PC-3 (cell line): Measurements from ENCODE around the gene CLNK. TPM values are rescaled to one million over a fixed set of nuclear protein-coding genes. Genes with fewer than 3 reads are reported as not detected.

Source experiments
- ATAC-seq: fragments of 200-7000 bp; cut with Tn5 transposase; 2 replicates; pipeline ENCODE4 v1.9.1; 2020; ENCODE audit warnings: mild to moderate bottlenecking, moderate library complexity
- BruUV-seq: library from RNA; stranded (reverse); fragments of 400-500 nt; replicated peaks from 2 replicates; lab custom pipeline; 2021; lab: Mats Ljungman, UMichigan
- CTCF ChIA-PET: fragments of 300-600 bp; sonication (Branson Sonifier 250); formaldehyde crosslinking; loops from one replicate; lab custom pipeline; 2022; ENCODE audit warnings: antibody characterized with exemption; lab: Charles Lee
- POLR2A ChIA-PET: fragments of 300-600 bp; sonication (Branson Sonifier 250); formaldehyde crosslinking; loops from one replicate; lab custom pipeline; 2022; ENCODE audit warnings: antibody characterized with exemption; ENCODE audit not compliant: unreplicated experiment; lab: Charles Lee
- DNase-seq: peaks from one replicate; pipeline ENCODE4 v3.0.0-alpha.2; 2015
- H2AFZ ChIP-seq: fragments of 300-600 bp; sonication (generic); 2 replicates; pipeline ENCODE4 v1.6.0; 2016; ENCODE audit warnings: antibody characterized with exemption, low read length
- H3F3A ChIP-seq: fragments of 300-600 bp; sonication (generic); one replicate; pipeline ENCODE4 v1.6.0; 2017; ENCODE audit warnings: antibody characterized with exemption, low read length, control low read depth, mild to moderate bottlenecking; ENCODE audit not compliant: unreplicated experiment
- H3K27ac ChIP-seq: fragments of 300-600 bp; sonication (generic); 2 replicates; pipeline ENCODE4 v1.5.1; 2016; ENCODE audit warnings: mild to moderate bottlenecking, low read length
- H3K27me3 ChIP-seq: fragments of 300-600 bp; sonication (generic); 2 replicates; pipeline ENCODE4 v1.6.1; 2016; ENCODE audit warnings: low read length, mixed read lengths
- H3K36me3 ChIP-seq: fragments of 300-600 bp; sonication (generic); 2 replicates; pipeline ENCODE4 v1.6.1; 2016; ENCODE audit warnings: low read depth, mixed run types, low read length, mixed read lengths
- H3K4me1 ChIP-seq: fragments of 300-600 bp; sonication (generic); 2 replicates; pipeline ENCODE4 v1.5.1; 2016; ENCODE audit warnings: low read length; ENCODE audit not compliant: insufficient read depth
- H3K4me2 ChIP-seq: fragments of 300-600 bp; sonication (generic); 2 replicates; pipeline ENCODE4 v1.6.0; 2016; ENCODE audit warnings: low read length
- H3K4me3 ChIP-seq: fragments of 300-600 bp; sonication (generic); 2 replicates; pipeline ENCODE4 v1.5.1; 2016; ENCODE audit warnings: mild to moderate bottlenecking, low read length, mixed read lengths
- H3K79me2 ChIP-seq: fragments of 300-600 bp; sonication (generic); 2 replicates; pipeline ENCODE4 v1.6.1; 2017; ENCODE audit warnings: low read length, mixed read lengths
- H3K9ac ChIP-seq: fragments of 300-600 bp; sonication (generic); 2 replicates; pipeline ENCODE4 v1.6.0; 2016; ENCODE audit warnings: mild to moderate bottlenecking, low read length
- H3K9me2 ChIP-seq: fragments of 300-600 bp; sonication (generic); replicated peaks from 2 replicates; pipeline ENCODE4 v1.6.1; 2016; ENCODE audit warnings: mixed run types, low read length, mixed read lengths
- H3K9me3 ChIP-seq: fragments of 300-600 bp; sonication (generic); 2 replicates; pipeline ENCODE4 v1.6.1; 2016; ENCODE audit warnings: low read length, mixed read lengths
- H4K20me1 ChIP-seq: fragments of 300-600 bp; sonication (generic); 2 replicates; pipeline ENCODE4 v1.6.1; 2016; ENCODE audit warnings: low read length, mixed read lengths
- CTCF ChIP-seq: fragments of 300-600 bp; sonication (generic); conservative IDR thresholded peaks from 2 replicates; pipeline ENCODE4 v1.5.1; 2017; ENCODE audit warnings: antibody characterized with exemption, low read depth, mild to moderate bottlenecking, low read length
- EZH2 ChIP-seq: fragments of 300-600 bp; sonication (generic); IDR thresholded peaks from one replicate; pipeline ENCODE4 v1.6.1; 2017; ENCODE audit warnings: antibody characterized with exemption, mild to moderate bottlenecking, low read length; ENCODE audit not compliant: unreplicated experiment
- EZH2phosphoT487 ChIP-seq: fragments of 300-600 bp; sonication (generic); IDR thresholded peaks from 2 replicates; pipeline ENCODE4 v1.6.1; 2018; ENCODE audit warnings: mild to moderate bottlenecking, antibody characterized with exemption, low read length, borderline replicate concordance
- intact Hi-C: fragments of 100-400 bp; cut with micrococcal nuclease; formaldehyde crosslinking; loops from 2 replicates; pipeline ENCODE4 v1.9.0; 2023
- total RNA-seq: library from RNA; depleted of rRNA; stranded (reverse); fragments of >200 nt; gene quantifications from 2 replicates; pipeline ENCODE4 v1.2.3, GENCODE V29; 2014

The CLNK gene
- total RNA-seq, 1 experiment from 2014 or later = not detected

DNA sequence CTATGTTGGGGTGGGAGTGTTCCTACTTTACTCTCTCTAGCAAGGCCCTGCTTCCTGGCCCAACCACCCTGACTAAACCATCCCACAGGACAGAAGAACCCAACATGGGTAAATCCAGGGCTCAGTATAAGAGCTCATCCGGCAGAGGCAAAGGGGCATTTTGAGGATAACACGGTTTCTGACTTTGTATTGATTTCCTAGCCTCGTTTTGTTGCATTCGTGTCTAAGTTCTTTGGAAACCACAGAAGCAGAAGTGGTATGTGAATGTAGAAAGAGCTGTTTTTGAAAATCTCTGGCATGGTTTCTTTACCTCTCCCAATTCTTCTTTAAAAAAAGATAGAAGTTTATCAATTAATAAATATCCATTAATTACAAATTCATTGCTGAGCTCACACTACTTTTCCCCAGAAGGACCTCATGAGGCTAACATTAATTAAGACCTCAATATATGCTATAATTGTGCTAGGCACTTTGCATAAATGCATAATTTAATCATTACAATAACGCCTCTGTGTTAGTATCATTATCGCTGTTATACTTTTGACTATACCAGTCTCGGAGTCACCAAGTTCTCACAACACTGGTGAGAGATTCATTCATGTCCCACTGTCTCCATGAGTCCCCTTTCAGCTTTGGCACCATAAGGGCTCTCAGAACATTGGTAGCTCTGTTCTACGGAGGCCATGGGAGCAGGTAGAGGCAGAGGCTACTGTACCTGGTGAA lies 5.8 kb upstream of the CLNK start:
- BruUV-seq = no TSS peak
- intact Hi-C loops = loop anchor here (5.0 to 10.0 kb wide), 2 partner anchors 33 to 76 kb away; no protein-coding TSS in a partner anchor
- no peaks in the 10 kb centered on the region for H3K9me2 ChIP-seq
- no peaks in the 10 kb centered on the region for H4K20me1 ChIP-seq
- DNase-seq (no peak), ATAC-seq (no peak)
- peaks cover 20% of the 10 kb centered on the region for H3K4me1 ChIP-seq
- H3K9ac ChIP-seq = no peak overlapping the region
- ChIA-PET POLR2A (no interaction called here), CTCF (no interaction called here)
- no peak overlapping the region for H3K4me3 ChIP-seq
- H3F3A ChIP-seq = no peaks in the 10 kb centered on the region
- H3K27me3 ChIP-seq = no peaks in the 10 kb centered on the region
- H3K79me2 ChIP-seq = no peaks in the 10 kb centered on the region
- no peak overlapping the region for H3K27ac ChIP-seq
- no peaks in the 10 kb centered on the region for H3K36me3 ChIP-seq
- H3K9me3 ChIP-seq = no peaks in the 10 kb centered on the region
- H2AFZ ChIP-seq = no peak overlapping the region
- no peak overlapping the region for H3K4me2 ChIP-seq
- no peak for TF ChIP-seq CTCF
- TF ChIP-seq EZH2 = no peak
- TF ChIP-seq EZH2phosphoT487 = no peak

DNA sequence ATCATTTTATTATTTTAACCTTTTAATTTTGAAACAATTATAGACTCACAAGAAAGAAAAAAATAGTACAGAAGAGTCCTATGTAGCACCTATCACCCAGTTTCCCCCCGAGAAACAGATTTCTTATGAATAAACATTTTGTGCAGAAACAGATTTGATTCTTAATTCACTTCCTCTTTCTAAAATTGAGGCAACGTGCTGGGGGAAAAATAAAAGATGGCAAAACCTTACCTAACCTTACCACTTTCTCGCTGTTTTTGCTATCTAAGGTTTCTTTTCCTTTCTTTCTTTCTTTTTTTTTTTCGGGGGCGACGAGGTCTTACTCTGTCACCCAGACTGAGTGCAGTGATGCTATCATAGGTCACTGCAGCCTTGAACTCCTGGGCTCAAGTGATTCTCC lies 4.3 kb upstream of the CLNK start:
- DNase-seq = no peak
- Histone ChIP-seq H3F3A (no peaks in the 10 kb centered on the region), H3K4me1 (peaks cover 5% of the 10 kb centered on the region), H3K27me3 (no peaks in the 10 kb centered on the region), H3K36me3 (no peaks in the 10 kb centered on the region), H2AFZ (no peak overlapping the region), H3K27ac (no peak overlapping the region), H3K79me2 (no peaks in the 10 kb centered on the region), H3K4me2 (no peak overlapping the region), H3K9me3 (no peaks in the 10 kb centered on the region), H3K9ac (no peak overlapping the region), H3K4me3 (no peak overlapping the region), H4K20me1 (no peaks in the 10 kb centered on the region), H3K9me2 (no peaks in the 10 kb centered on the region)
- POLR2A ChIA-PET = no interaction called here
- no peak for ATAC-seq
- intact Hi-C loops = no loop called here
- BruUV-seq = no TSS peak
- CTCF ChIA-PET = no interaction called here
- TF ChIP-seq CTCF (no peak), EZH2 (no peak), EZH2phosphoT487 (no peak)

DNA sequence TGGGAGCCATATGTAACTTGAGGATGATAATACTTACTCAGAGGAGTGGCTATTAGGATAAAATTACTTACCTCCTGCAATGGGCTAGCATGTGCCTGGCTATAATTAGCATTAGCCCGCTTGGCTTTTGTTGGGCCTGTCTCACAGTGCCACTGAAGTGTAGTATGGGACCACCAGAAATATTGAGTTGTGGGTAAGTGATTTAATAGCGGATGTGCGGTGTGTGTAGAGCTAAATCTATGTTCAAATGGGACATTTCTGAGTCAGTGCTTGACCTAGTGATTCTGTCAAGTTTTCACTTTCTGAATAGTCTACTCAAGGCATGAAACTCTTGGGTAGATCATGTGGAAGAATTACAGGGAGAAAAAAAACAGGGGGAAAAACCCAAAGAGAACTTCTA lies 3.5 kb upstream of the CLNK start:
- no peak overlapping the region for H3K4me3 ChIP-seq
- no peak overlapping the region for H2AFZ ChIP-seq
- no peaks in the 10 kb centered on the region for H3K36me3 ChIP-seq
- no peak overlapping the region for H3K27ac ChIP-seq
- ATAC-seq (no peak), DNase-seq (no peak)
- H3K9me2 ChIP-seq = no peaks in the 10 kb centered on the region
- no peak overlapping the region for H3K9ac ChIP-seq
- no TSS peak for BruUV-seq
- H3K9me3 ChIP-seq = no peaks in the 10 kb centered on the region
- no peaks in the 10 kb centered on the region for H4K20me1 ChIP-seq
- no peaks in the 10 kb centered on the region for H3F3A ChIP-seq
- intact Hi-C loops = no loop called here
- H3K79me2 ChIP-seq = no peaks in the 10 kb centered on the region
- TF ChIP-seq EZH2phosphoT487 (no peak), EZH2 (no peak)
- no peaks in the 10 kb centered on the region for H3K27me3 ChIP-seq
- ChIA-PET POLR2A (no interaction called here), CTCF (no interaction called here)
- H3K4me2 ChIP-seq = no peak overlapping the region
- H3K4me1 ChIP-seq = no peaks in the 10 kb centered on the region
